IMR-90 (cell line): ENCODE measurements around the gene OCIAD1. TPM values are rescaled to one million over a fixed set of nuclear protein-coding genes. Genes with fewer than 3 reads are reported as not detected.

Experiments
- ATAC-seq: fragments of 200-7000 bp; cut with Tn5 transposase; 2 replicates; pipeline ENCODE4 v1.9.1; 2020; ENCODE audit warnings: low read depth, mild to moderate bottlenecking, moderate library complexity
- BruUV-seq: library from RNA; stranded (reverse); fragments of 400-500 nt; replicated peaks from 2 replicates; lab custom pipeline; 2021; lab: Mats Ljungman, UMichigan
- CTCF ChIA-PET: fragments of 300-600 bp; formaldehyde crosslinking; extraction: SDS; loops from one replicate; lab custom pipeline; 2021; ENCODE audit warnings: antibody characterized with exemption; lab: Yijun Ruan, JAX
- POLR2A ChIA-PET: fragments of 300-600 bp; sonication (Branson Sonifier 250); formaldehyde crosslinking; loops from one replicate; lab custom pipeline; 2022; ENCODE audit warnings: antibody characterized with exemption; ENCODE audit not compliant: unreplicated experiment; lab: Charles Lee
- DNase-seq: peaks from one replicate; pipeline ENCODE4 v3.0.0; 2013
- H2AFZ ChIP-seq: replicated peaks from 2 replicates; pipeline ENCODE3; 2013; ENCODE audit warnings: low read length, mild to moderate bottlenecking; ENCODE audit not compliant: poor library complexity
- H2AK5ac ChIP-seq: 2 replicates; pipeline ENCODE4 v1.6.1; 2013; ENCODE audit warnings: low read depth, low read length, inconsistent platforms
- H2AK9ac ChIP-seq: replicated peaks from 2 replicates; pipeline ENCODE3; 2013; ENCODE audit warnings: mild to moderate bottlenecking, low read depth, low read length, moderate library complexity; ENCODE audit not compliant: poor library complexity
- H2BK120ac ChIP-seq: 2 replicates; pipeline ENCODE4 v1.6.1; 2013; ENCODE audit warnings: low read depth, low read length, inconsistent platforms
- H2BK15ac ChIP-seq: 3 replicates; pipeline ENCODE4 v1.6.1; 2013; ENCODE audit warnings: low read depth, low read length, inconsistent platforms
- H2BK20ac ChIP-seq: 2 replicates; pipeline ENCODE4 v1.6.1; 2013; ENCODE audit warnings: low read depth, mild to moderate bottlenecking, inconsistent platforms, low read length, moderate library complexity
- H2BK5ac ChIP-seq: 2 replicates; pipeline ENCODE4 v1.6.1; 2013; ENCODE audit warnings: mild to moderate bottlenecking, low read depth, low read length, inconsistent platforms; ENCODE audit not compliant: poor library complexity, severe bottlenecking
- H3K14ac ChIP-seq: replicated peaks from 2 replicates; pipeline ENCODE4 v1.6.1; 2013; ENCODE audit warnings: low read depth, low read length, inconsistent platforms
- H3K18ac ChIP-seq: 2 replicates; pipeline ENCODE4 v1.6.1; 2013; ENCODE audit warnings: low read depth, low read length, control low read depth
- H3K23ac ChIP-seq: 2 replicates; pipeline ENCODE4 v1.6.1; 2013; ENCODE audit warnings: low read depth, low read length, inconsistent platforms
- H3K27ac ChIP-seq: 2 replicates; pipeline ENCODE4 v1.5.1; 2013; ENCODE audit warnings: mild to moderate bottlenecking, control low read depth, low read length; ENCODE audit not compliant: insufficient read depth
- H3K27me3 ChIP-seq: 2 replicates; pipeline ENCODE4 v1.6.1; 2013; ENCODE audit warnings: low read length; ENCODE audit not compliant: control insufficient read depth, insufficient read depth
- H3K36me3 ChIP-seq: 2 replicates; pipeline ENCODE4 v1.6.1; 2013; ENCODE audit warnings: low read length, mixed read lengths; ENCODE audit not compliant: control insufficient read depth, insufficient read depth
- H3K4ac ChIP-seq: 2 replicates; pipeline ENCODE4 v1.6.1; 2013; ENCODE audit warnings: low read depth, low read length, inconsistent platforms
- H3K4me1 ChIP-seq: 2 replicates; pipeline ENCODE4 v1.6.1; 2013; ENCODE audit warnings: low read length, mixed read lengths; ENCODE audit not compliant: control insufficient read depth, insufficient read depth
- H3K4me2 ChIP-seq: 2 replicates; pipeline ENCODE4 v1.6.1; 2013; ENCODE audit warnings: low read depth, mild to moderate bottlenecking, control low read depth, low read length, moderate library complexity
- H3K4me3 ChIP-seq: 2 replicates; pipeline ENCODE4 v1.5.1; 2013; ENCODE audit warnings: low read depth, mild to moderate bottlenecking, control low read depth, low read length, moderate library complexity; ENCODE audit not compliant: insufficient read depth
- H3K56ac ChIP-seq: 2 replicates; pipeline ENCODE4 v1.6.1; 2013; ENCODE audit warnings: low read length, inconsistent platforms; ENCODE audit not compliant: insufficient read depth; ENCODE audit errors: extremely low read depth
- H3K79me1 ChIP-seq, 2 experiments: 2 replicates each; pipeline ENCODE4 v1.6.1; 2013; ENCODE audit warnings: low read length in 2 of 2, inconsistent platforms in 1 of 2, low read depth in 1 of 2
- H3K9ac ChIP-seq: 2 replicates; pipeline ENCODE4 v1.6.1; 2013; ENCODE audit warnings: low read depth, low read length, control low read depth
- H3K9me1 ChIP-seq: 2 replicates; pipeline ENCODE4 v1.6.1; 2013; ENCODE audit warnings: low read length, inconsistent platforms; ENCODE audit not compliant: insufficient read depth
- H3K9me3 ChIP-seq: 2 replicates; pipeline ENCODE4 v1.6.1; 2013; ENCODE audit warnings: low read length; ENCODE audit not compliant: control insufficient read depth, insufficient read depth
- H4K20me1 ChIP-seq: 2 replicates; pipeline ENCODE4 v1.6.1; 2013; ENCODE audit warnings: low read length, inconsistent platforms; ENCODE audit not compliant: insufficient read depth
- H4K5ac ChIP-seq: 2 replicates; pipeline ENCODE4 v1.6.1; 2013; ENCODE audit warnings: mild to moderate bottlenecking, low read depth, low read length, control low read depth
- H4K8ac ChIP-seq, 2 experiments: 2 replicates each; pipeline ENCODE4 v1.6.1; 2013; ENCODE audit warnings: low read depth in 2 of 2, low read length in 2 of 2, control low read depth in 1 of 2, inconsistent platforms in 1 of 2
- H4K91ac ChIP-seq: 2 replicates; pipeline ENCODE4 v1.6.1; 2013; ENCODE audit warnings: low read depth, low read length, inconsistent platforms; ENCODE audit not compliant: insufficient read depth
- SMC3 ChIP-seq: fragments of 150-350 bp; IDR thresholded peaks from 2 replicates; pipeline ENCODE4 v1.6.1; 2016; ENCODE audit warnings: low read depth, mild to moderate bottlenecking, antibody characterized with exemption, low read length, moderate library complexity
- WGBS, 2 experiments: methylation state at CpG; one replicate each; pipeline versions ENCODE4 v1.1.5 to v1.1.7; 2013; ENCODE audit warnings: missing lambda C conversion rate in 2 of 2; ENCODE audit not compliant: insufficient read length in 1 of 2; ENCODE audit errors: extremely low coverage in 2 of 2; 5-methylcytosine and 5-hydroxymethylcytosine counted together
- dilution Hi-C: fragments of 300-500 bp; cut with HindIII; formaldehyde crosslinking; loops from one replicate; pipeline ENCODE4 v1.14.3; 2018; ENCODE audit warnings: low sequenced_read_pairs; ENCODE audit not compliant: unreplicated experiment
- in situ Hi-C: fragments of 300-500 bp; cut with MboI; formaldehyde crosslinking; loops from 3 replicates; pipeline ENCODE4 v1.14.3; 2019; ENCODE audit warnings: low sequenced_read_pairs, inconsistent platforms, mixed read lengths
- intact Hi-C: fragments of 100-400 bp; cut with micrococcal nuclease; formaldehyde crosslinking; loops from 2 replicates; pipeline ENCODE4 v1.10.0; 2022
- polyA plus RNA-seq, 3 experiments: library from polyadenylated mRNA; depleted of rRNA; stranded (reverse); fragments of >200 nt; gene quantifications; 2 replicates each; pipeline ENCODE4 v1.2.3, GENCODE V29; 2012; ENCODE audit warnings: low replicate concordance in 1 of 3
- total RNA-seq: library from RNA; depleted of rRNA; stranded (reverse); fragments of >200 nt; gene quantifications from 2 replicates; pipeline ENCODE4 v1.2.3, GENCODE V29; 2012

OCIAD1 gene
- total and polyA plus RNA-seq, 2 of the 4 experiments (the other 2 are of a cell fraction), result 86.9 to 112 TPM

- no peak overlapping the region for H3K4me2 ChIP-seq
- no peaks in the 10 kb centered on the region for H3K27me3 ChIP-seq
- no peak for TF ChIP-seq SMC3
- H2BK120ac ChIP-seq, result no peak overlapping the region
- H3K18ac ChIP-seq, result no peak overlapping the region
- no CpG with 5 or more reads among the region's 1 CpG for WGBS, 2 experiments
- no peak overlapping the region for H3K4me3 ChIP-seq
- CTCF ChIA-PET, result no interaction called here
- no peak overlapping the region for H3K27ac ChIP-seq
- ATAC-seq, result no peak
- POLR2A ChIA-PET, result no interaction called here
- H4K5ac ChIP-seq, result no peak overlapping the region
- no peaks in the 10 kb centered on the region for H3K79me1 ChIP-seq
- no peak overlapping the region for H3K23ac ChIP-seq
- H3K36me3 ChIP-seq, result no peaks in the 10 kb centered on the region
- in situ Hi-C loops, result no loop called here
- no peak overlapping the region for H3K14ac ChIP-seq
- no peaks in the 10 kb centered on the region; the same call in 1 of the 2 replicates for H3K4me1 ChIP-seq
- no peak overlapping the region for H2BK5ac ChIP-seq
- no peaks in the 10 kb centered on the region for H3K9me3 ChIP-seq
- no peak overlapping the region for H2AK9ac ChIP-seq
- H3K9me1 ChIP-seq, result peaks cover 4% of the 10 kb centered on the region; the same call in 1 of the 2 replicates
- no peak overlapping the region for H4K91ac ChIP-seq
- no TSS peak for BruUV-seq
- H4K20me1 ChIP-seq, result no peaks in the 10 kb centered on the region
- H3K4ac ChIP-seq, result no peak overlapping the region
- no peak overlapping the region for H3K9ac ChIP-seq
- no peak overlapping the region for H3K56ac ChIP-seq
- no peak overlapping the region for H2AFZ ChIP-seq
- H2BK20ac ChIP-seq, result no peak overlapping the region
- H2BK15ac ChIP-seq, result no peak overlapping the region
- no peak overlapping the region for H2AK5ac ChIP-seq
- intact Hi-C loops, result no loop called here
- no peak overlapping the region for H4K8ac ChIP-seq
- no peak for DNase-seq
- dilution Hi-C loops, result no loop called here
These were observed 68.5 kb downstream of the OCIAD1 start for GRCh38 chr4:48899432-48899749.
